ENCODE results near the gene KNSTRN. TPM values are rescaled to one million over a fixed set of nuclear protein-coding genes. Genes with fewer than 3 reads are reported as not detected.

Gene KNSTRN
- total RNA-seq, 4 donors from 2014 or later = 7.9 to 24.9 (median 12.9) TPM

GRCh38 chr15:40418126-40418525 lies 35.6 kb downstream of the KNSTRN start:
- TF ChIP-seq CTCF (IDR thresholded peaks at IDR 0.05; ENCODE audit: low read depth) = no peak

GRCh38 chr15:40420071-40420713 lies 37.7 kb downstream of the KNSTRN start:
- TF ChIP-seq CTCF (IDR thresholded peaks at IDR 0.05; ENCODE audit: low read depth) = no peak

- no peak for TF ChIP-seq CTCF (IDR thresholded peaks at IDR 0.05; ENCODE audit: low read depth)
Measured at GRCh38 chr15:40420793-40421192, 38.3 kb downstream of the KNSTRN start.

- no peak for TF ChIP-seq CTCF (IDR thresholded peaks at IDR 0.05; ENCODE audit: low read depth)
Measured at GRCh38 chr15:40421246-40422157, 39.0 kb downstream of the KNSTRN start.

GRCh38 chr15:40424483-40425115 lies 42.1 kb downstream of the KNSTRN start:
- no peak for TF ChIP-seq CTCF (IDR thresholded peaks at IDR 0.05; ENCODE audit: low read depth)

- no peak for TF ChIP-seq CTCF (IDR thresholded peaks at IDR 0.05; ENCODE audit: low read depth)
Measured at GRCh38 chr15:40425681-40426080, 43.2 kb downstream of the KNSTRN start.

- no peak for TF ChIP-seq CTCF (IDR thresholded peaks at IDR 0.05; ENCODE audit: low read depth)
Measured at GRCh38 chr15:40427188-40427587, 44.7 kb downstream of the KNSTRN start.
